ENCODE measurements around the gene PBRM1. TPM values are rescaled to one million over a fixed set of nuclear protein-coding genes. Genes with fewer than 3 reads are reported as not detected.

Gene PBRM1
- polyA plus RNA-seq, 1 donor = 37.5 TPM

- Histone ChIP-seq H3K27ac (ENCODE audit: low read length) (no peak overlapping the region), H3K27me3 (ENCODE audit: control insufficient read depth, insufficient read depth, low read length) (no peaks in the 10 kb centered on the region), H3K36me3 (ENCODE audit: control insufficient read depth, insufficient read depth, low read length) (peaks cover 44% of the 10 kb centered on the region), H3K9me3 (ENCODE audit: control insufficient read depth, low read depth, low read length) (no peaks in the 10 kb centered on the region), H3K4me1 (ENCODE audit: control insufficient read depth, insufficient read depth, low read length) (no peaks in the 10 kb centered on the region), H3K4me3 (ENCODE audit: low read length) (no peak overlapping the region)
- DNase-seq = no peak
- no CpG with 5 or more reads among the region's 18 CpGs for WGBS (ENCODE audit: insufficient coverage, low lambda C conversion rate)
Observed at GRCh38 chr3:52524258-52524751, 161.4 kb downstream of the PBRM1 start.

- Histone ChIP-seq H3K27ac (ENCODE audit: low read length) (no peak overlapping the region), H3K36me3 (ENCODE audit: control insufficient read depth, insufficient read depth, low read length) (peaks cover 38% of the 10 kb centered on the region), H3K4me1 (ENCODE audit: control insufficient read depth, insufficient read depth, low read length) (peaks cover under 1% of the 10 kb centered on the region), H3K4me3 (ENCODE audit: low read length) (no peak overlapping the region), H3K27me3 (ENCODE audit: control insufficient read depth, insufficient read depth, low read length) (no peaks in the 10 kb centered on the region), H3K9me3 (ENCODE audit: control insufficient read depth, low read depth, low read length) (no peaks in the 10 kb centered on the region)
- no CpG with 5 or more reads among the region's 26 CpGs for WGBS (ENCODE audit: insufficient coverage, low lambda C conversion rate)
- no peak for DNase-seq
Observed at GRCh38 chr3:52523386-52524257, 162.1 kb downstream of the PBRM1 start.

GRCh38 chr3:52522651-52523251, 163.0 kb downstream of the PBRM1 start:
- Histone ChIP-seq H3K9me3 (ENCODE audit: control insufficient read depth, low read depth, low read length) (peaks cover 3% of the 10 kb centered on the region), H3K27ac (ENCODE audit: low read length) (no peak overlapping the region), H3K4me3 (ENCODE audit: low read length) (no peak overlapping the region), H3K36me3 (ENCODE audit: control insufficient read depth, insufficient read depth, low read length) (peaks cover 31% of the 10 kb centered on the region), H3K27me3 (ENCODE audit: control insufficient read depth, insufficient read depth, low read length) (no peaks in the 10 kb centered on the region), H3K4me1 (ENCODE audit: control insufficient read depth, insufficient read depth, low read length) (peaks cover 6% of the 10 kb centered on the region)
- WGBS (ENCODE audit: insufficient coverage, low lambda C conversion rate) = no CpG with 5 or more reads among the region's 14 CpGs
- DNase-seq = no peak

- H3K4me1 ChIP-seq (ENCODE audit: control insufficient read depth, insufficient read depth, low read length) = peaks cover 6% of the 10 kb centered on the region
- no peak overlapping the region for H3K27ac ChIP-seq (ENCODE audit: low read length)
- no peak for DNase-seq
- no peak overlapping the region for H3K4me3 ChIP-seq (ENCODE audit: low read length)
- peaks cover 24% of the 10 kb centered on the region for H3K36me3 ChIP-seq (ENCODE audit: control insufficient read depth, insufficient read depth, low read length)
- peaks cover 3% of the 10 kb centered on the region for H3K9me3 ChIP-seq (ENCODE audit: control insufficient read depth, low read depth, low read length)
- no CpG with 5 or more reads among the region's 33 CpGs for whole genome bisulfite sequencing (ENCODE audit: insufficient coverage, low lambda C conversion rate)
- H3K27me3 ChIP-seq (ENCODE audit: control insufficient read depth, insufficient read depth, low read length) = no peaks in the 10 kb centered on the region
Observed at GRCh38 chr3:52521881-52522650, 163.6 kb downstream of the PBRM1 start.

- H3K27me3 ChIP-seq (ENCODE audit: control insufficient read depth, insufficient read depth, low read length) = no peaks in the 10 kb centered on the region
- WGBS (ENCODE audit: insufficient coverage, low lambda C conversion rate) = no CpG with 5 or more reads among the region's 8 CpGs
- H3K36me3 ChIP-seq (ENCODE audit: control insufficient read depth, insufficient read depth, low read length) = peaks cover 20% of the 10 kb centered on the region
- H3K9me3 ChIP-seq (ENCODE audit: control insufficient read depth, low read depth, low read length) = peaks cover 3% of the 10 kb centered on the region
- no peak for DNase-seq
- H3K4me1 ChIP-seq (ENCODE audit: control insufficient read depth, insufficient read depth, low read length) = peaks cover 6% of the 10 kb centered on the region
- H3K4me3 ChIP-seq (ENCODE audit: low read length) = no peak overlapping the region
- H3K27ac ChIP-seq (ENCODE audit: low read length) = no peak overlapping the region
Observed at GRCh38 chr3:52521488-52521824, 164.3 kb downstream of the PBRM1 start.

GRCh38 chr3:52520716-52521487, 164.8 kb downstream of the PBRM1 start:
- Histone ChIP-seq H3K27ac (ENCODE audit: low read length) (no peak overlapping the region), H3K4me3 (ENCODE audit: low read length) (no peak overlapping the region), H3K36me3 (ENCODE audit: control insufficient read depth, insufficient read depth, low read length) (peaks cover 14% of the 10 kb centered on the region), H3K4me1 (ENCODE audit: control insufficient read depth, insufficient read depth, low read length) (peaks cover 6% of the 10 kb centered on the region), H3K9me3 (ENCODE audit: control insufficient read depth, low read depth, low read length) (peaks cover 3% of the 10 kb centered on the region), H3K27me3 (ENCODE audit: control insufficient read depth, insufficient read depth, low read length) (no peaks in the 10 kb centered on the region)
- DNase-seq = no peak
- no CpG with 5 or more reads among the region's 20 CpGs for WGBS (ENCODE audit: insufficient coverage, low lambda C conversion rate)

GRCh38 chr3:52520141-52520667, 165.5 kb downstream of the PBRM1 start:
- Histone ChIP-seq H3K4me3 (ENCODE audit: low read length) (no peak overlapping the region), H3K9me3 (ENCODE audit: control insufficient read depth, low read depth, low read length) (peaks cover 3% of the 10 kb centered on the region), H3K27me3 (ENCODE audit: control insufficient read depth, insufficient read depth, low read length) (no peaks in the 10 kb centered on the region), H3K36me3 (ENCODE audit: control insufficient read depth, insufficient read depth, low read length) (peaks cover 12% of the 10 kb centered on the region), H3K4me1 (ENCODE audit: control insufficient read depth, insufficient read depth, low read length) (peaks cover 6% of the 10 kb centered on the region), H3K27ac (ENCODE audit: low read length) (no peak overlapping the region)
- no peak for DNase-seq
- WGBS (ENCODE audit: insufficient coverage, low lambda C conversion rate) = no CpG with 5 or more reads among the region's 14 CpGs

GRCh38 chr3:52519445-52520140, 166.1 kb downstream of the PBRM1 start:
- no CpG with 5 or more reads among the region's 22 CpGs for WGBS (ENCODE audit: insufficient coverage, low lambda C conversion rate)
- Histone ChIP-seq H3K27me3 (ENCODE audit: control insufficient read depth, insufficient read depth, low read length) (no peaks in the 10 kb centered on the region), H3K4me3 (ENCODE audit: low read length) (no peak overlapping the region), H3K27ac (ENCODE audit: low read length) (no peak overlapping the region), H3K9me3 (ENCODE audit: control insufficient read depth, low read depth, low read length) (peaks cover 3% of the 10 kb centered on the region), H3K36me3 (ENCODE audit: control insufficient read depth, insufficient read depth, low read length) (peaks cover 12% of the 10 kb centered on the region), H3K4me1 (ENCODE audit: control insufficient read depth, insufficient read depth, low read length) (peaks cover 6% of the 10 kb centered on the region)
- no peak for DNase-seq

- Histone ChIP-seq H3K27ac (ENCODE audit: low read length) (no peak overlapping the region), H3K27me3 (ENCODE audit: control insufficient read depth, insufficient read depth, low read length) (no peaks in the 10 kb centered on the region), H3K4me1 (ENCODE audit: control insufficient read depth, insufficient read depth, low read length) (peaks cover 6% of the 10 kb centered on the region), H3K9me3 (ENCODE audit: control insufficient read depth, low read depth, low read length) (peaks cover 3% of the 10 kb centered on the region), H3K36me3 (ENCODE audit: control insufficient read depth, insufficient read depth, low read length) (peaks cover 6% of the 10 kb centered on the region), H3K4me3 (ENCODE audit: low read length) (peak overlapping the region; percentile 14)
- no CpG with 5 or more reads among the region's 50 CpGs for WGBS (ENCODE audit: insufficient coverage, low lambda C conversion rate)
- DNase-seq = peak in 1 of 2 donors; percentile 48
Observed at GRCh38 chr3:52518723-52519444, 166.8 kb downstream of the PBRM1 start.
